ENCODE data around the gene OBI1.

OBI1 gene, protein sequence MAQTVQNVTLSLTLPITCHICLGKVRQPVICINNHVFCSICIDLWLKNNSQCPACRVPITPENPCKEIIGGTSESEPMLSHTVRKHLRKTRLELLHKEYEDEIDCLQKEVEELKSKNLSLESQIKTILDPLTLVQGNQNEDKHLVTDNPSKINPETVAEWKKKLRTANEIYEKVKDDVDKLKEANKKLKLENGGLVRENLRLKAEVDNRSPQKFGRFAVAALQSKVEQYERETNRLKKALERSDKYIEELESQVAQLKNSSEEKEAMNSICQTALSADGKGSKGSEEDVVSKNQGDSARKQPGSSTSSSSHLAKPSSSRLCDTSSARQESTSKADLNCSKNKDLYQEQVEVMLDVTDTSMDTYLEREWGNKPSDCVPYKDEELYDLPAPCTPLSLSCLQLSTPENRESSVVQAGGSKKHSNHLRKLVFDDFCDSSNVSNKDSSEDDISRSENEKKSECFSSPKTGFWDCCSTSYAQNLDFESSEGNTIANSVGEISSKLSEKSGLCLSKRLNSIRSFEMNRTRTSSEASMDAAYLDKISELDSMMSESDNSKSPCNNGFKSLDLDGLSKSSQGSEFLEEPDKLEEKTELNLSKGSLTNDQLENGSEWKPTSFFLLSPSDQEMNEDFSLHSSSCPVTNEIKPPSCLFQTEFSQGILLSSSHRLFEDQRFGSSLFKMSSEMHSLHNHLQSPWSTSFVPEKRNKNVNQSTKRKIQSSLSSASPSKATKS

DNA sequence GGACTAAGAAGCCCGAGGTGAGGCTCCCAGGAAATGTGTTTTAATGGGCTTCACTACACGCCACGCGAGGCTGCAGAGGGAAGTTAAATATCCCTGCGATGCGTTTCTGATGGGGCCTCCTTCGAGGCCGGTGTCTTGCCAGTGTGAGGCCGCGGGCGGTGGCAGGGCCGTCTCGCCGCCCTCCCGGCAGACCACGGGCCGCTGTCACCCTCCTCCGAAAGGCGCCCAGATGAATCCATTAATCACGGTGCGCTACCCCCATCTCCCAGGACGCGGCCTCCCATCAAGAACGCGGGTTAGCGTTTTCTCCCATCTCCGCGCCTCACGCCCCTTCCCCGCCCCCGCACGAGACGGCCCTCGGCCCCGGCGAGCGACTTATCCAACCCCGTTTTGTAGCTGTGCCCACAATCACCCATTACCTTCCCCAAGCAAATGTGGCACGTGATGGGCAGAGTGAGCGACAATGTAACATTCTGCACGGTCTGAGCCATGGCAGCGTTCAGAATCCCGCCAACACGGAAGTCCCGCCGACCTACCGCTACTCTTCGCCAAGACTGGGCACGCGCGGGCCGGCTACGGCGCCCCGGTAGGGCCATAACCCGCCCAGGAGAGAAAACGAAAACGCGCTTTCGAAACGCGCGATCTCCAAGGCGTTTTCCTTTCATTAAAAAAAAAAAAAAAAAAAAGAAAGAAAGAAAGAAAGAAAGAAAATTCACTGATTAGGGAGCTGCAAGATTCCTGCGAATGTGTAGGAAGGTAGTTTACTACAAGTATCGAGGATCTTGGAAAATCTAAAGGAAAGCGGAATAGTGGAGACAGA lies at the start of gene OBI1:
Gene OBI1 (minus strand): TSS at position 526 of the 820 bp plus-strand sequence. CDS start 35 bp downstream, at position 491.
- DNase-seq, result peak; percentile 37

GRCh38 chr13:78701383-78701782 lies 42.4 kb upstream of the OBI1 start:
- no peak for DNase-seq

DNA sequence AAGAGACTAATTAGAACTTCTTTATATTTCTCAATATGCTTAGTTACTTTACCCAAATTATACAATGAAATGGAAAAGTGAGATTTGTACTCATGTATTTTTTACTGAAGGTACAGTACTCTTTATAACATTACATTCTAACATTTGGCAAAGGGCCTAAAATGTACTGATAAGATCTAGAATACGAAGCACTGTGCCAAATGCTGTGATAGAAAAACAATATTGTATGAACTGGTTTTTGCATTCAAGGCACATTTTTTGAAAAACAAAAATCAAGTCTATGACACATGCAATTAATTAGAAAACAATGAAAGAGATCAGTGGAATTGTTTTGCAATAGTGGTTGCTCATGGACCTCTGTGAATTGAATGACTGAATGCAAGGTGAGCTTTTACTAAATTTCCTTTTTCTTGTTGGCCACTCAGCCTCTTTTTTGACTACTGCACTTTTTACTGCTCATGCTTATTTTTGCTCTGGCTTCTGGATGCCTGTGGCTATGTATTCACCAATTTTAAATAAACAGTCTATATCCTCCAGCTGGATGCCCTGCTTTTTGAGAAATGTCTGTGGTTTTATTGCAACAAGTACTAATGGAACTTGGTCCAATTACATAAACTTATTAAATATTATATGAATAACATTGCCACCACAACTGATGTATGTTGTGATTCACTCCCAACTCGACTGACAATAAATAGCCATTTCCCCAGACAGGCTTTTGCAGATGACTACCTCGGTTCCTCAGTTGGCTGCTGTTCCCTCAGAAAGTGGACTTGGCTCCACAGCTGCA lies 41.4 kb upstream of the OBI1 start:
- DNase-seq, result no peak

DNA sequence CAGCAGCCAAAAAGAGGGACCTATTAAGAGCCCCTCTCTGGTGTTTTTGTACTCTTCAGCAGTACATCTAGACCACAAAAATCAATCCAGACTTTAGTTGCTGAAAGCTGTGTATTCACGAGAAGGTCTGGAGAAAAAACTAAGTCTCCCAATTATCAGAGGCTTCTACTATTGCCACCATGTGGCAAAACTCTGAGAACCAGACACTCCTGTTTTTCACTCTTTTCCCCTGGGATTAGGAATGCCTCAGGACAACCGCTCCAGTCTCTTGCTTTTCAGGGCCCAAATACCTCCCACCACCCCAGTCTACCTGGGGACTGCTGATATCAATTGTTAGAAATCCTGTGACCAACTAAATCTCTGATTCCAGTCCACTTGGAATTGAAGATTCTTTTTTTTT lies 30.1 kb upstream of the OBI1 start:
- no peak for DNase-seq

GRCh38 chr13:78686461-78686860 lies 27.5 kb upstream of the OBI1 start:
- no peak for DNase-seq

DNA sequence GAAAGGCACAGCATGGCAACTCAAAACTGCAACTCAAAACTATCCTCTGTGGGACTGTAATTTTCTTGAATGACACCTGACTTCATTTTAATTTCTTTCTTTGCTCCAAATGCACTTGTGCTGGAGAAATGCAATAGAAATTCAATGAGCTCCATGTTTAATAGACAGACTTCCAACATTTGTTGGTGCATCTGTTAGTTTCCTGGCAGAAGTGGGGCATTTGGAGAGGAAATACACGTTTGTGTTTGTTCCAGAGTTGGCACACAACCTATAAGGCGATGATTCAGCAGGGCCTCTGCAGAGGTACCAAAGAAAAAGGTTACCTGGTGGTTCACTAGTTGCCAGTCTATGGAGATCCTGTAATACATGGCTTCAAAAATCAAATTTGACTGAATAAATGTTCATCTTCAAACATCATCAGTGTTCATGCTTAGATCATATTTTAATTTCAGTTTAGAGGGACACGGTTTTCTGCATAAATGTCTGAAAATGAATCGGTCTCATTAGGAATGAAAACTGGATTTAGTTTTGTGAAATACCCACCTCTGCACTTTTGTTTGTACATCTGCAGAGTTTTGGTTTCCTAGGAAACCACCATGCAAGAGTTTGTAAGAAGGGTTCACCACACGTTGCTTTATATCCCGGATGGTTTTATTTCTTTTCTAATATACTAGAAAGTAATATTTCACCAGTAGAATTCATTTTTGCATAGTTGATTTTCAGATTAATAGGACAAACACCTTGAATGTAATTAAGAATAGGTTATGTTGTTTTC lies 21.8 kb upstream of the OBI1 start:
- DNase-seq, result no peak

DNA sequence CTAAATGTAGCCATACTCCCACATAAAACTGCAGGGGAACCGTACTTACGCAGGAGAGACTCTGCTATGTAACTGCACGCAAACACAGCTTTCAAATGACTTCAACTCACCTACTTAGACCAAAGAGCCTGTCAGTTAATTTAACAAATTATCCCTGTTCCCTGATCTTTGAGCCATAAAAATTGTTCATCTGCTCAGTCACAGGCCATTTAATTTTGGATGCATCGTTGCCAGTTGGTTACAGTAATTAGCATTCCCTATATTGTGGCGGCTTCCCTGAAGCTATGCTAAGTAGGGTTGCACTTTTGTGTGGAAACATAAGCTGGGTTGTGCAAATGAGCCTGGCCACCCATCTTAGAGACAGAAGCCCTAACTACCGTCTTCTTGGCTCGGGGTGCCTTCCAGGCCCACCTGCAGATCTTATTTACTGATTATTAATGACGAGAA lies 21.2 kb upstream of the OBI1 start:
- DNase-seq, result peak; percentile 99

GRCh38 chr13:78679329-78679728 lies 20.4 kb upstream of the OBI1 start:
- DNase-seq, result no peak

GRCh38 chr13:78675112-78675511 lies 16.2 kb upstream of the OBI1 start:
- no peak for DNase-seq

GRCh38 chr13:78674638-78675037 lies 15.7 kb upstream of the OBI1 start:
- DNase-seq, result no peak

- DNase-seq, result no peak
Observed at GRCh38 chr13:78662467-78662866, 3.5 kb upstream of the OBI1 start.

GRCh38 chr13:78660495-78660857 lies 1.5 kb upstream of the OBI1 start:
- DNase-seq, result no peak

DNA sequence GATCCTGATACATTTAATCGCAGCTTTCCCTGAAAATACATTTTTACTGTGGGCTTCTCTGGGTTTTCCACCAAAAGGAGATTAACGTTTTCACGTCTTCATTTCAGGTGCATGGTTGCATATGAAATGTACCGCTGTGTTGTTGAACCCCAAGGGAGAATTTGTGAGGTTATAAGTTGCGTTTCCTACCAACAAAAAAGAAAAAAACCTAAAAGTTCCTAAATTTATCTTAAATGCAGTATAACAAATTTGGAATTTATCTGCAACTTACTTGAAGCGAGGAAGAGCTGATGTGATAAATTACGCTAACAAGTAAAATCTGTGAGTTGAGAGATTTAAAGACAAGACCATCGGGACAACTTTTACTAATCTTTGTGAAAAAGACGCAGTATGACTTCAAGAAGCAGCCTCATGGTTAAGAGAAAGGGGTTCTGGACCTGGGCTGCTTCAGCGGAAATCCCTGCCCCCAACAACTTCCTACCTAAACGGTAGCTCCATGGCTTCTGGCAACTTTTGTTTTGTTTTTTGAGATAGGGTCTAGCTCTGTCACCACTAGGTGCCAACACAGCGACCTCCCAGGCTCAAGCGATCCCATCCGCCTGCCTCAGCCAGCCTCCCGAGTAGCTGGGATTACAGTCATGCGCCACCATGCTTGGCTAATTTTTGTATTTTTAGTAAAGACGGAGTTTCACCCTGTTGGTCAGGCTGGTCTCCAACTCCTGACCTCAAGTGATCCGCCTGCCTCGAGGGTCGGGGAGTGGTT lies 958 bp upstream of the OBI1 start:
- DNase-seq, result no peak

DNA sequence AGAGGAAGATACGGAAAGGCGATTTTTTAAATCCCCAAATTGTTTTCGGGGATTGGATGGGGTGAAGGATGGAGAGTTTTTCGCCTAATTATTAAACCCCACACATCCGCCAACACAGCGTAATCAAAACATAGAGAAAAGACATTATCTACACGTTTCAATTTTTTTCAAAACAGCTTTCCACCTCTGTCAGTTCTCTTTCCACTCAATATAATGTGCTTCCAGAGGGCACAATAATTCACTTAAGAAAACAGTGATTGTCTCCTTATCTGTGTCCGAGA lies 435 bp upstream of the OBI1 start:
- DNase-seq, result no peak

DNA sequence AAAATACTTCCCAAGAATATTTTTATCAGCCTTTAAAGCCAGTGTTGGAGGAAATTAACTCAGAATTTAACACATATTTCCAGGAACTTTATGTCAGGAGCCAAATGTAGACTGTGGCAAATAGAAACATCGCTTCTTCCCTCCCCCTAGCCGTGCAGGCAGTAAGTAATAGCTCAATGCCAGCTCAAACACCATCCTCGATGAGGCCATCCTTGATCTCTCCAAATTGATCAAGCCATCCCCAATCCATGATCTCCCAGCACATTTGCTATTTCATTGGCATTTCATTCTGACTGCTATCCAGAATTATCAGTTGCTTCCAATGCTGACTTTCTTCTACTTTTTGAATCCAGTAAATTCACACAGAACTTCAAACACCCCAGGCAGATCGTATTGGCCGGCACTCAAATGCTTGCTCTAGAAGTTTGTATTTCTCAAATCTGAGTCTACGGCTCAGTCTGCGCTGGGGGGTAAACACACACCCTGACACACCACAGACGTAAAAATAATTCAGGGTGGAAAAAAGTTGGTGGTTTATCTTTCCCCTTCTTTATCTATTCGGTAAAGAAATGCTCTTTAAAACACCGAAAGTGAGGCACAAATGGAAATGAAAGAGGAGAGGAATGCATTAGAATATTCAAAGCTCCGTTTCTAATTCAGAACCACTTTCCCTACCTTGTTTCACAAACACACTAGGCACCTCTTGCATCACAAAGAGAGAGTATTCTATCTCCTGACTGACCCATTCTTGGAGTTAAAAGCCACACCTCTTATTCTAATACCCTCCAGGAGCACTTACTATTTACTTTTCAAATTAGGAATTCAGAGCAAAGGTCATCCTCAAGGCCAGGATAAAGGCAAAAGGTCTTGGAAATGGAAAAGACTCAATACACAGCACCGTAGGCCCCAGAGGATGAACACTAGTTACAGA lies 991 bp downstream of the OBI1 start:
- DNase-seq, result no peak

DNA sequence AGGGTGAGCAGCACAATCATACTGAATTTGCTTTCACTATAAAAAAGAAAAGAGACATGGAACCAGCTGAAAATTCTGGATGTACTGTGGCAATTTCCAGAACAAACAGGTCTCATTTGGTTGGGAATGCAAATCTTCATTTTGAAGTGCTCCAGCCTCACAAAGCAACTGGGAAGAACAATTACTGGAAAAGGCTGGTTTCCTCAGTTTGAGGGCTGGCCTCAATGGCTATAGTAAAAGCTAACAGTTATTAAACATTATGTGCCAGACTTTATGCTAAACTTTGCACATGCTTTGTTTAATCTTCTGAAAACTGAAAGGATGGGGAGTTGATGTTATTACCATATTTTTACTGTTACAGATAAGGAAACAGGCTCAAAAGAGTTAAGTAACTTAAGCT lies 3.0 kb downstream of the OBI1 start:
- DNase-seq, result no peak

DNA sequence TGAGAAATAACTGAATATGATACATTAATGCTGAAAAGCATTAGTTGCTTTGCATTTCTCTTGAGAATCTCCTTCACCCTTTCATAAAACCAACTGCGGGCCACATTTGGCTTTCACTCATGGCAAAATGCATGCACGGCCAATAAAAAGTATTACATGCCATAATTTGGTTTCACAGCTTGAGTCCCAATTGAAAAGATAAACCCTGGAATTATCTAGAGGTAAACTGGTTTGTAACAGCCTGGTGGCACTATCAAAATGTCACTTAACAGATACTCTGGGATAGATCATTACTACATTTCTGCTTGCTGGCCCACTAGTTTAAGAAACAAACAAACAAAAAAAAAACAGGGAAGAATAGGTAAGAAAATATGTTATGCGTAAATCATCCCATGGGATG lies 3.9 kb downstream of the OBI1 start:
- no peak for DNase-seq

DNA sequence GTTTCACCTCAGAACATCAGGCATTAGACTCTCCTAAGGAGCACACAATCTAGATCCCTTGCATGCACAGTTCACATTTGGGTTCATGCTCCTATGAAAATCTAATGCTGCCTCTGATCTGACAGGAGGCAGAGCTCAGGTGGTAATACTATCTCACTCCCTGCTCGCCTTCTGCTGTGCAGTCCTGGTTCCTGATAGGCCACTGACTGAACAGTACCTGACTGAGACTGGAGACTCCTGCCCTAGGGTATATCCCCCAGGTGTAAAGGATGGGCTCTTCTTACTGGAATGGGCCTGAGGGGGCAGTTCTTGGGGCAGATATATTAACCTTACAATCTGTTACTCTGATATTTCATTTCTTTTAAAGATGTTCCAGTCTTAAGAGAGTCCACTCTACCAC lies 6.3 kb downstream of the OBI1 start:
- no peak for DNase-seq

DNA sequence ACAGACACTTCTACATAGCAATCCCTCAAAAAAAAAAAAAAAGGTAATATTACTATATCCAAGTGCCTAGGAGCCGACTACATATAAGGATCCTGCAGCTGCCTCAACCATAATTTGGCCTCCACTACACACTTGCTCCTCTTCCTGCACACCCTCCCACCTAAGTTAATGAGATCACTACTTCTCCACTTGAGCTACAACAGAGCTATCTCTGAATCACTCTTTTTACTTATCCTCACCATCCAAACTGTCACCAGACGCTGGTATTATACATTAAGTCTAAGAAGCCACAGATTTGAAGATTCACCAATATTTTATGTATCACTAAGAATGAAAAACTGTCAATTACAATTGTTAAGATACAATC lies 8.3 kb downstream of the OBI1 start:
- no peak for DNase-seq

DNA sequence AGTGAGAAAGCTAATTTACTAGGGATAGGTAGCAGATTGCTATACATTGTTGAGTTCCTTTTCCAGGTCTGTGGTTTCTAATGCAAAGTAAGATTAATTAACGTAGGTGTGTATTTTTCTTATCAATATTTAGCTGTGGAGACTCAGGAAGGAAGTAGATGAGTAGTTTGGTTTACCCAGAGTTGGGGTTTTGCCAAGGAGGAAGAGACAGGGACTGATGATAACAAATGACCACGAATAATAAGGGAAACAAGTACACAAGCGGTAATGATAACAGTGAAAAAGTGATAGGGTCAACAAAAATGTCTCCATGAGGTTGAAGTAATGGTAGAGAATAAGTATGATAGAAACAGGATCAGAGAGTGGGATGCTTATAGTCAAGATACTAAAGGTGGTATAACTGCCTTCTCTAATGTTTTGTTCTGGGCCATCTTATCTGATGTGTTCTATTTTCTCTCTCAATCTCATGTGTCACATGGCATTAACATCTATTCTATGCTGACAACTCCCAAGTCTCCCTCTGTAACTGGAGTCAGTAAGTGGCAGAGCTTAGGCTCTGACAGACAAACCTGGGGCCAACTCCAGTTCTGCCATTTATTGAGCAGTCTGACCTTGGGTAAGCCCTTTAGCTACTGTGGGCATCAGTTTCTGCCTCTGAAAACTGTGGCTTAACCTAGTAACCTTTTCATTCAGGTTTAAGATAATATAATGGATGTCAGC lies 8.8 kb downstream of the OBI1 start:
- DNase-seq, result no peak

All from NCI-H187 treated with DMSO at 0.1 percent for 48 hours (cell line).